GM18861 (cell line): ENCODE results near the gene CNTNAP5.

Experiments used
- ATAC-seq: cut with Tn5 transposase; IDR thresholded peaks from one replicate; pipeline ENCODE4 v1.9.1; 2021; ENCODE audit not compliant: unreplicated experiment

The CNTNAP5 gene

GRCh38 chr2:124589971-124590370, 564.9 kb downstream of the CNTNAP5 start:
- no peak for ATAC-seq

DNA sequence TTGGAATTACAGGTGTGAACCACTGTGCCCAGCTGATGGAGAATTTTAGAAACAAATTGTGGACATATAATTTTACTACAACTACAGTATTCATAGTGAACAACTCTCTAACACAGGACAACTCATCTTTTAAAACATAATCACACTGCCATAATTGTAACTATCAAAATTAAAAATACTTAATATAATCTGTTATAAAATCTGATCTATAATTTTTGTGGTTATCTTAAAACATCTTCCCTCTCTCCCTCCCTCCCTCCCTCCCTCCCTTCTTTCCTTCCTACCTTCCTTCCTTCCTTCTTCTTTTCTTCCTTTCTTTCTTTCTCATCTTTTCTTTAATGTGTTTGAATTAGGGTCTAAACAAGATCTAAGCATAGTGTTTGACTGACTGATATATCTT, 577.7 kb downstream of the CNTNAP5 start:
- no peak for ATAC-seq

- ATAC-seq, result no peak
These were observed 579.9 kb downstream of the CNTNAP5 start for GRCh38 chr2:124604940-124605339.

- ATAC-seq, result no peak
These were observed 582.6 kb downstream of the CNTNAP5 start for GRCh38 chr2:124607679-124608078.

GRCh38 chr2:124609667-124610066, 584.6 kb downstream of the CNTNAP5 start:
- ATAC-seq, result no peak

- ATAC-seq, result no peak
These were observed 585.1 kb downstream of the CNTNAP5 start for GRCh38 chr2:124610141-124610540.

- no peak for ATAC-seq
These were observed 585.8 kb downstream of the CNTNAP5 start for GRCh38 chr2:124610866-124611265.

- ATAC-seq, result no peak
These were observed 598.5 kb downstream of the CNTNAP5 start for GRCh38 chr2:124623560-124623959.

DNA sequence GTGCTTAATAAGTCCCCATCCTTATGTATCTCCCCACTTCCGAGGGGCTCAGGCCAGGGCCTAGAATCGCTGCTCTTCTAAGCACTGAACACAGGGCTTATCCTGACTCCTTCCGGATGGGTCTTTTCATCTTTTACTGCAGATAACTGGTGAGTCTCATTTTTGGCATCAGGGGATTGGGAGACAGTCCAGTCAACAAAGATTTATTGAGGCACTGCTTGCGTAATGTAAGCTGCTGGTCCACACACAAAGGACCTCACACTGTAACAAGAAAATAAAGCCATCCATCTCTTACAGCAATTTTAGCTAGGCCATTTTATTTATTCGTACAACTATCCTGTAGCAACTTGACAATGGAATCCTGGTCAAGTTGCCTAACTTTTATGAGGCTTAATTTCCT, 600.5 kb downstream of the CNTNAP5 start:
- no peak for ATAC-seq

DNA sequence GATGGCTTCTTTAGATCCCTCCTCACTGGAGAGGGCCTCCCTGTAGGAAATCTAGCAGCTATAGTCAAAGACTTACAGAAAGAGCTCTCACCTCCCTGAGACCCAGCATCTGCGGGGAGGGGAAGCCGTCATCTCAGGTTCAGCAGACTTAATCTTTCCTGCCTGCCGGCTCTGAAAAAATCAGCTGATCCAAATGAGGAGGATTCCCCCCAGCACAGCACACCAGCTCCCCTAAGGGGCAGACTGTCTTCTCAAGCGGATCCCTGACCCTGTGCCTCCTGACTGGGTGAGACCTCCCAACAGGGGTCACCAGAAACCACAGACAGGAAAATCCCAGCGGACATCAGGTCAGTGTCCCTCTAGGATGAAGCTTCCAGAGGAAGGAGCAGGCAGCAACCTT, 601.9 kb downstream of the CNTNAP5 start:
- ATAC-seq, result no peak

DNA sequence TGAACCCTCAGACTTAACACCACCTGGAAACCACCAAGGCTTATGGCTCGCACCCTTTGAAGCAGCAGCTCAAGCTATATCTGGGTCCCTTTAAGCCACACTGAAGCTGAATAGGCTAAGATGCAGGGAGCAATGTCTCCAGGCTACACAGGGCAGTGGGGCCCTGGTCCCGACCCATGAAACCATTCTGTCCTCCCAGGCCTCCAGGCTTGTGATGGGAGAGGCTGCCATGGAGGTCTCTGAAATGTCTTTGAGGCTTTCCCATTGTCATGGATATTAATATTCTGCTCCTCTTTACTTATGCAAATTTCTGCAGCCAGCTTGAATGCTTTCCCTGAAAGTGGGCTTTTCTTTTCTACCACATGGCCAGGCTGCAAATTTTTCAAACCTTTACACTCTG, 608.7 kb downstream of the CNTNAP5 start:
- ATAC-seq, result no peak

GRCh38 chr2:124639524-124639923, 614.4 kb downstream of the CNTNAP5 start:
- ATAC-seq, result no peak

DNA sequence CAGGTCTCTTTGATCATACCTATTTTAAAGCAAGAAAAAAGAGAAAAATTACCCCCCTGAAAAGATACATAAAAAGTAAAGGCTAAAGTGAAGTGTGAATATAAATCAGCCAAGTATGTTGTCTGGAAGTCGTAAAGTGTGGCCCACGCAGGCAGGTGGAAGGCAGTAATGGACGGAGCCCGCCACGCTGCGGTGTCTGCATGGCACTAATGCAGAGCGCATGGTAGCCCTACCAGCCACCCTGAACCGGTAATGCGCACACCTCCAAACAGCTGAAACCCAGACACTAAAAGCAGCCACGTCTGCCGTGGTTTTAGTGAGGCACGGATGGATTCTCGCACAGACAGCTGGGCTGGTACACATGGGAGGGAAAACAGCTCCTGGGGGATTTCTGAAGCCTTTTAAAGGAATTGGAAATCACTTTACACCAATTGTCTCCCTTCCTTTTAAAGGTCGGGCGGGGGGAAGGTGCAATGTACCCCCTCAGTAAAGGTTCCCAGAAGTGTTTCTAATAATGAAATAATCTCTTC, 615.2 kb downstream of the CNTNAP5 start:
- ATAC-seq, result no peak

GRCh38 chr2:124646166-124646815, 621.2 kb downstream of the CNTNAP5 start:
- ATAC-seq, result no peak

GRCh38 chr2:124647245-124647644, 622.2 kb downstream of the CNTNAP5 start:
- ATAC-seq, result no peak

DNA sequence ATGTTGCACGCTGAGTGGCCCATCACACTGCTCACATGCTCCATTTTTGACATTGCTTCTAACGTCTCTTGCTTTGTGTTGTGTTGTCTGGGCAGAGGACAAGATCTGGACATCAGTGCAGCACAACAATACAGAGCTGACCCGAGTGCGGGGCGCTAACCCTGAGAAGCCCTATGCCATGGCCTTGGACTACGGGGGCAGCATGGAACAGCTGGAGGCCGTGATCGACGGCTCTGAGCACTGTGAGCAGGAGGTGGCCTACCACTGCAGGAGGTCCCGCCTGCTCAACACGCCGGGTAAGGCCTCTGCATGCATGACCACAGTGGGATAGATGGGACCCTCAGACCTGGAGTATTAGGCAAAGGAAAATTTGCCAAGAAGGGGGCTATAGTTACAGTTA, 622.6 kb downstream of the CNTNAP5 start:
- ATAC-seq, result no peak

- no peak for ATAC-seq
These were observed 623.9 kb downstream of the CNTNAP5 start for GRCh38 chr2:124649001-124649400.

- no peak for ATAC-seq
These were observed 627.0 kb downstream of the CNTNAP5 start for GRCh38 chr2:124652099-124652498.

DNA sequence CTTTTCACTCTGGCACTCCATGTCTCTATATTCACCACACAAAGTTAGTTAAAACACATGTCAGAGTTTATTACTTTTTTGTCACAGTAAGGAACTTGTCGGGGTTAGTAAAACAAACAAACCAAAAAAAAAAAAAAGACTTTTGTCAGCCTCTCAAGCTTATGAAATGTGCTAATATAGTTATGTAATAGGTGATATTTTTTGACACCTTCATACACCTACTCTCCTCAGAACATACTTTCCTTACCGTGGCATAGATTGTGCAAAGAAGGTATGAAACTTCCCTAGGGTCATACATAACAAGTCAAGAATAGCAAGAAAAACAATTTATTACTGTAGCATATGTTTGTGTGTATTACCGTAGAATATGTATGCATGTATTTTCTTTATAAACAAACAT, 633.3 kb downstream of the CNTNAP5 start:
- no peak for ATAC-seq

DNA sequence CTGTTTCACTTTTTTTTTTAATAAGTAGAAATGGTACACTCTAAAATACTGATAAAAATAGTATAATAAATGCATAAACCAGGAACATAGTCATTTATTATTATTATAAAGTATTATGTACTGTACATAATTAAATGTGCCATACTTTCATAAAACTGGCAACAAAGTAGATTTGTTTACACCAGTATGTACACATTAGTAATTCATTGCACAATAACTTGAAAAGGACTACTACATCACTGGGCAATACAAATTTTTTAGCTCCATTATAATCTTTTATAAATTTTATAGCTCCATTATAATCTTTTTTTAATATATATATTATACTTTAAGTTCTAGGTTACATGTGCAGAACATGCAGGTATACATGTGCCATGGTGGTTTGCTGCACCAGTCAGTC, 636.5 kb downstream of the CNTNAP5 start:
- ATAC-seq, result no peak

DNA sequence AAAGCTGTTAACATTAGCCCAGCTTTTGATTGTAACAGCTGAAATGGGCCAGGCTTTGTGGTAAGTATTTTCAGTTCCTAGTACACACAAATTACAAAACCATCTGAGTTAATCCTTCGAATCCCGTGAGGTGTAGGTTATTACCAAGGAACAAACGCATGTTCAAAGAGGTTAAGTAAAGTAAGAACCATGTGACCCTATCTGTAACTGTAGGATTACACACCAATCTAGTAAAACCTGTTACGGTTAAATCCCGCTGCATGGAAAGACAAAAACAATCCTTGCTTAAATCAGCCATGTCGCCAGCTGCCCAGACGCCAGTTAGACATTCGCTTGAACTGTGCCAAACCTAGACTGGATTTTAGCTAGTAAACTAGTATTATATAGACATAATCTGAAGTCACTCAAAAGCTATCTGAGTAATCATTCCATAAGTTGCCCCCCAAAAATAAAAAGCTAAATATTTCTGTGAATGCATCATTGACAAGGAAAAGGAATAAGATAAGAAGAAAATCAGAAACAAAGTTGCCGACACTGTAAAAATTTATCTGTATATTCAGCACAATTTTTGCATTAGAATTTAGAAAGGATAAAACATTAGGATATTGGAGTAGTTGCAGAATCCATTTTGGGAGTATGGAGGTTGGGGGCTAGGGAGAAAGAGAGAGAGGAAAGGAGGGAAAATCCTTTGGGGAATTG, 638.0 kb downstream of the CNTNAP5 start:
- no peak for ATAC-seq

- no peak for ATAC-seq
These were observed 638.5 kb downstream of the CNTNAP5 start for GRCh38 chr2:124663645-124663997.

GRCh38 chr2:124664363-124664762, 639.3 kb downstream of the CNTNAP5 start:
- no peak for ATAC-seq
